Body of pancreas (tissue), 4 donors: ENCODE results near the gene KYNU. TPM values are rescaled to one million over a fixed set of nuclear protein-coding genes. Genes with fewer than 3 reads are reported as not detected.

Source experiments
- ATAC-seq: fragments of 150-250 bp; one replicate; pipeline ENCODE4 v1.9.1; 2016
- DNase-seq, 4 donors: peaks; one replicate each; pipeline ENCODE4 v3.0.0-alpha.2; 2019
- H3K27ac ChIP-seq, 4 donors: fragments of 200-600 bp; sonication (generic); 1 replicate in 3 of 4; 2 replicates in 1 of 4; pipeline versions ENCODE4 v1.5.1 to v1.6.1; 2016 to 2019; ENCODE audit warnings: mild to moderate bottlenecking in 1 of 4, mixed read lengths in 1 of 4, moderate library complexity in 1 of 4
- H3K27me3 ChIP-seq, 2 donors: fragments of 200-600 bp; sonication (generic); one replicate each; pipeline ENCODE4 v1.6.0; 2016; ENCODE audit warnings: mild to moderate bottlenecking in 1 of 2
- H3K36me3 ChIP-seq, 2 donors: fragments of 200-600 bp; sonication (generic); replicated peaks in 1 of 2; 2 replicates each; pipeline ENCODE4 v1.5.1; 2016; ENCODE audit warnings: low read depth in 2 of 2; ENCODE audit not compliant: insufficient read depth in 1 of 2
- H3K4me1 ChIP-seq: fragments of 200-600 bp; sonication (generic); one replicate; pipeline ENCODE4 v1.6.0; 2016
- H3K4me3 ChIP-seq, 2 donors: fragments of 200-600 bp; sonication (generic); 1 replicate in 1 of 2; 2 replicates in 1 of 2; pipeline ENCODE4 v1.5.1; 2016 to 2019
- H3K9me3 ChIP-seq, 3 donors: fragments of 200-600 bp; sonication (generic); 1 replicate in 2 of 3; 2 replicates in 1 of 3; pipeline ENCODE4 v1.5.1; 2016
- CTCF ChIP-seq, 7 experiments: fragments of 450-650 bp in 4 of 7; fragments of 200-600 bp in 3 of 7; sonication (generic) in 3 of 7; IDR thresholded peaks; one replicate each; pipeline ENCODE4 v1.5.1; 2016 to 2019; ENCODE audit warnings: antibody characterized with exemption in 7 of 7
- POLR2A ChIP-seq, 3 donors: fragments of 450-650 bp; IDR thresholded peaks; one replicate each; pipeline ENCODE4 v1.6.1; 2016; ENCODE audit warnings: antibody characterized with exemption in 3 of 3, mild to moderate bottlenecking in 2 of 3
- WGBS, 2 donors: methylation state at CpG; one replicate each; pipeline ENCODE4 v1.1.5; 2017; 5-methylcytosine and 5-hydroxymethylcytosine counted together
- intact Hi-C: fragments of 100-400 bp; cut with DNase I; formaldehyde crosslinking; loops from one replicate; pipeline ENCODE4 v1.15.1; 2023
- total RNA-seq, 2 donors: library from RNA; depleted of rRNA; stranded (reverse); fragments of >200 nt; gene quantifications; one replicate each; pipeline ENCODE4 v1.1.0, GENCODE V29; 2016

KYNU gene
- total RNA-seq, 2 donors from 2014 or later, result 0.33 to 0.78 TPM

- intact Hi-C loops, result no loop called here
- H3K4me1 ChIP-seq, result no peaks in the 10 kb centered on the region
- H3K27ac ChIP-seq, result no peak overlapping the region
- DNase-seq, result no peak
- no peak for ATAC-seq
- H3K9me3 ChIP-seq, result no peaks in the 10 kb centered on the region
- no peaks in the 10 kb centered on the region for H3K27me3 ChIP-seq
- no peaks in the 10 kb centered on the region for H3K36me3 ChIP-seq
- TF ChIP-seq POLR2A (IDR thresholded peaks at IDR 0.05) (no peak), CTCF (IDR thresholded peaks at IDR 0.05) (peak in 6 of 7 experiments; percentile 40 to 60 (median 50))
- no peak overlapping the region for H3K4me3 ChIP-seq
Observed at GRCh38 chr2:142980246-142981068, 103.0 kb downstream of the KYNU start.

DNA sequence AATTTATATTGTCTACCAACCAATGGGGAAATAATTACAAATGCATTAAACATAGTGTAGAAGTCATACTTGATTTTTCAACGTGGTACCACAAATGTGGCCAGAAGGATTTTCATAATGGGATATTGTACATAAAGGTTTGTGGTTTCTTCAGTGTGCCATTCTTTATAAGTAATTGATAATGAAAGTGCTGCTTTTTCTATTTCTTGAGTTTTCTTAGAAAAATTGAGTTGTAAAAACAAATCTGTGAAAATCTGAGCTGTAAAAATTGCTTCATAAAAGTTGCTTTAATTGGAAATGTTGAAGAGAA lies 103.6 kb downstream of the KYNU start:
- no peak overlapping the region for H3K4me3 ChIP-seq
- 0 to 2% methylated on average over 1 of the region's 1 CpG for WGBS, 2 donors
- no peak overlapping the region for H3K27ac ChIP-seq
- DNase-seq, result no peak
- TF ChIP-seq POLR2A (IDR thresholded peaks at IDR 0.05) (no peak), CTCF (IDR thresholded peaks at IDR 0.05) (peak in 1 of 7 experiments; percentile 2)
- no peaks in the 10 kb centered on the region for H3K27me3 ChIP-seq
- no peaks in the 10 kb centered on the region for H3K9me3 ChIP-seq
- no peaks in the 10 kb centered on the region for H3K36me3 ChIP-seq
- H3K4me1 ChIP-seq, result no peaks in the 10 kb centered on the region
- intact Hi-C loops, result no loop called here
- ATAC-seq, result no peak

DNA sequence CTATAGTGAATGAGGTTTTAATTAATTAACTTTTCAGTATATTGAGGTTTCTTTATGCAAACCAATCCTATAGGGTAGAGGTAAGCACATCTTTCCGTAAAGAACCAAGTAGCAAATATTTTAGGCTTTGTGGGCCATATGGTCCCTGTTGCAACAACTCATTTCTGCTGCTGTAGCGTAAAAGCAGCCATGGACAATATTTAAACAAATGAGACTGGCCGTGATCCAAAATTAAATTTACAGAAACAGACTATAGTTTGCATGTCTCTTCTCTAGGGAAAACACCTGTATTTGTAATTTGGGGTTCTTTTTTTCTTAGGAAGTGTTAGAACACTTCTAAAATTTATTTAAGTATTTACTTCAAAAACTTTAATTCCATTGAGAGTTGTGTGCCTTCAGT lies 104.3 kb downstream of the KYNU start:
- intact Hi-C loops, result no loop called here
- Histone ChIP-seq H3K4me1 (no peaks in the 10 kb centered on the region), H3K9me3 (no peaks in the 10 kb centered on the region), H3K4me3 (no peak overlapping the region), H3K27me3 (no peaks in the 10 kb centered on the region), H3K36me3 (no peaks in the 10 kb centered on the region), H3K27ac (no peak overlapping the region)
- WGBS, 2 donors, result 69 to 70% methylated on average over 3 of the region's 3 CpGs
- ATAC-seq (no peak), DNase-seq (no peak)
- no peak for TF ChIP-seq POLR2A (IDR thresholded peaks at IDR 0.05)

GRCh38 chr2:142983174-142983573 lies 105.7 kb downstream of the KYNU start:
- Histone ChIP-seq H3K27ac (no peak overlapping the region), H3K27me3 (no peaks in the 10 kb centered on the region), H3K4me1 (no peaks in the 10 kb centered on the region), H3K36me3 (no peaks in the 10 kb centered on the region), H3K4me3 (no peak overlapping the region), H3K9me3 (no peaks in the 10 kb centered on the region)
- no peak for ATAC-seq
- TF ChIP-seq CTCF (IDR thresholded peaks at IDR 0.05) (no peak), POLR2A (IDR thresholded peaks at IDR 0.05) (no peak)
- intact Hi-C loops, result no loop called here
- DNase-seq, result no peak
- 86 to 88% methylated on average over 1 of the region's 1 CpG for WGBS, 2 donors

DNA sequence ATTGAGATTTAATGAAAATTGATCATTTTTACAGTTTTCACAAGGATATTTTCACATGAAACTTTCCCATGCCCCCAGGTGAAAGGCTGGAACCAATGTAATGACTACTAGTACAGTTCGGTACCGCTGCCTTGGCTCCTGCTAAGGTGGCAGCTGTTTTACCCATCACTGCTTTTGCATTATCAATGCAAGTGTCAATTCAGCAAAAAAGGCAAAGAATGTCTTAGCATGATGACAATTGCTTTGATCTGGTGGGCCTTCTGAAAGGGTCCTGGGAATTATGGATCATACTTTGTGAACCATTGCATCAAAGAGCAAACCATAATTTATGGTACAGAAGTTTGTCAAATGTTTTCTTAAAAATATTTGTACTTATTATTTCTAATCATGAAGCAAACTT lies 107.2 kb downstream of the KYNU start:
- no peak for ATAC-seq
- Histone ChIP-seq H3K4me3 (no peak overlapping the region), H3K27ac (no peak overlapping the region), H3K36me3 (no peaks in the 10 kb centered on the region), H3K4me1 (no peaks in the 10 kb centered on the region), H3K9me3 (no peaks in the 10 kb centered on the region), H3K27me3 (no peaks in the 10 kb centered on the region)
- intact Hi-C loops, result no loop called here
- WGBS, 2 donors, result 96 to 98% methylated on average over 2 of the region's 2 CpGs
- TF ChIP-seq POLR2A (IDR thresholded peaks at IDR 0.05) (no peak), CTCF (IDR thresholded peaks at IDR 0.05) (no peak)
- no peak for DNase-seq
